ENCODE results near the gene APBB2. TPM values are rescaled to one million over a fixed set of nuclear protein-coding genes. Genes with fewer than 3 reads are reported as not detected.

APBB2 gene
- total RNA-seq, 2 donors from 2014 or later, result 34.8 to 42.8 TPM

- no peaks in the 10 kb centered on the region for H3K27me3 ChIP-seq
- ATAC-seq (no peak), DNase-seq (no peak)
- no peaks in the 10 kb centered on the region for H3K4me1 ChIP-seq
- H3K36me3 ChIP-seq (replicated peaks in 1 of 2; ENCODE audit: insufficient read depth in 1 of 2, low read depth in 2 of 2), result no peaks in the 10 kb centered on the region
- intact Hi-C loops (cut with DNase I), result no loop called here
- no peak overlapping the region for H3K4me3 ChIP-seq
- no peaks in the 10 kb centered on the region for H3K9me3 ChIP-seq
- 90 to 94% methylated on average over 1 of the region's 1 CpG for WGBS, 2 donors
- TF ChIP-seq POLR2A (IDR thresholded peaks at IDR 0.05), result no peak
- TF ChIP-seq, protein P1, sequence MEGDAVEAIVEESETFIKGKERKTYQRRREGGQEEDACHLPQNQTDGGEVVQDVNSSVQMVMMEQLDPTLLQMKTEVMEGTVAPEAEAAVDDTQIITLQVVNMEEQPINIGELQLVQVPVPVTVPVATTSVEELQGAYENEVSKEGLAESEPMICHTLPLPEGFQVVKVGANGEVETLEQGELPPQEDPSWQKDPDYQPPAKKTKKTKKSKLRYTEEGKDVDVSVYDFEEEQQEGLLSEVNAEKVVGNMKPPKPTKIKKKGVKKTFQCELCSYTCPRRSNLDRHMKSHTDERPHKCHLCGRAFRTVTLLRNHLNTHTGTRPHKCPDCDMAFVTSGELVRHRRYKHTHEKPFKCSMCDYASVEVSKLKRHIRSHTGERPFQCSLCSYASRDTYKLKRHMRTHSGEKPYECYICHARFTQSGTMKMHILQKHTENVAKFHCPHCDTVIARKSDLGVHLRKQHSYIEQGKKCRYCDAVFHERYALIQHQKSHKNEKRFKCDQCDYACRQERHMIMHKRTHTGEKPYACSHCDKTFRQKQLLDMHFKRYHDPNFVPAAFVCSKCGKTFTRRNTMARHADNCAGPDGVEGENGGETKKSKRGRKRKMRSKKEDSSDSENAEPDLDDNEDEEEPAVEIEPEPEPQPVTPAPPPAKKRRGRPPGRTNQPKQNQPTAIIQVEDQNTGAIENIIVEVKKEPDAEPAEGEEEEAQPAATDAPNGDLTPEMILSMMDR (IDR thresholded peaks at IDR 0.05), result no peak
- no peak overlapping the region for H3K27ac ChIP-seq
Measured at GRCh38 chr4:41245983-41246382, 31.6 kb upstream of the APBB2 start.

DNA sequence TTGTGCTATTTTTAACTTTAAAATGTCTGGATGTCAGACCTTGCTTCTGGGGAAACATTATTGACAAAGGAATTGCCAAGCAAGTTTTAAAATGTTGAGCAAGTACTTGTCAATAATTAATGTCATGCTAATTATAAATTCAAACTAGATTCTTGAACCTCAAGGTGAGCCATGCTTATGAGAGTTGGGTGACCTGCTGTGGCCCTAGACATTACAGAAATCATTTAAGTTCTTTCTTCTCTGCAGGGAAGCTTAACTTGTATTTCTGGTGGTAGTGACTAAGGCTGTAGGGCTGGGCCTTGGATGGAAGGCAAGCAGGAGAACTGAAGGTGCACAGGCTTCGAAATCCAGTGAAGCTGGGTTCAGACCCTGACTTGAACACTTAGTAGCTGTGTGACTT, 27.6 kb upstream of the APBB2 start:
- H3K4me3 ChIP-seq, result no peak overlapping the region
- no peak for ATAC-seq
- H3K27me3 ChIP-seq, result no peaks in the 10 kb centered on the region
- no peaks in the 10 kb centered on the region for H3K9me3 ChIP-seq
- DNase-seq, result no peak
- H3K36me3 ChIP-seq (replicated peaks in 1 of 2; ENCODE audit: insufficient read depth in 1 of 2, low read depth in 2 of 2), result no peaks in the 10 kb centered on the region
- TF ChIP-seq, protein P1 (IDR thresholded peaks at IDR 0.05), result no peak
- TF ChIP-seq POLR2A (IDR thresholded peaks at IDR 0.05), result no peak
- H3K27ac ChIP-seq, result no peak overlapping the region
- H3K4me1 ChIP-seq, result no peaks in the 10 kb centered on the region
- intact Hi-C loops (cut with DNase I), result no loop called here
- WGBS, 2 donors, result 94 to 100% methylated on average over 1 of the region's 1 CpG

DNA sequence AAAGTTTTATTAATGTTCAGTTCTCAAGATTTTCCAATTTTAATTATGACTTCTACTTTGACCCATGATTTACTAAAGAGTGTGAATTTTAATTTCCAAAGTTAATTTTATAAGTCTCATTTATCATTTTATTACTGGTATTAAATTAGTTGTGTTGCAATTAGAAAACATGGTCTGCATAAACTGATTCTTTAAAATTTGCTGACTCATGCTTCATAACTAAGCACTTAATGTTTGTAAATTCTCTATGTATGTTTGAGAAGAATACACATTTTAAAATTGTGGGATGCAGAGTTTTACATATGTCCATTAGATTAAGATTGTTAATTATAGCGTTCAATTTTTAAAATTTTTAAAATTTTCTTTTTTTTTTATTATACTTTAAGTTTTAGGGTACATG, 22.2 kb upstream of the APBB2 start:
- Histone ChIP-seq H3K9me3 (no peaks in the 10 kb centered on the region), H3K27me3 (no peaks in the 10 kb centered on the region), H3K36me3 (replicated peaks in 1 of 2; ENCODE audit: insufficient read depth in 1 of 2, low read depth in 2 of 2) (no peaks in the 10 kb centered on the region), H3K4me3 (no peak overlapping the region), H3K27ac (no peak overlapping the region), H3K4me1 (no peaks in the 10 kb centered on the region)
- ATAC-seq (no peak), DNase-seq (no peak)
- no peak for TF ChIP-seq POLR2A (IDR thresholded peaks at IDR 0.05)
- TF ChIP-seq, protein P1 (IDR thresholded peaks at IDR 0.05), result no peak
- 71 to 83% methylated on average over 1 of the region's 1 CpG for WGBS, 2 donors
- intact Hi-C loops (cut with DNase I), result no loop called here

DNA sequence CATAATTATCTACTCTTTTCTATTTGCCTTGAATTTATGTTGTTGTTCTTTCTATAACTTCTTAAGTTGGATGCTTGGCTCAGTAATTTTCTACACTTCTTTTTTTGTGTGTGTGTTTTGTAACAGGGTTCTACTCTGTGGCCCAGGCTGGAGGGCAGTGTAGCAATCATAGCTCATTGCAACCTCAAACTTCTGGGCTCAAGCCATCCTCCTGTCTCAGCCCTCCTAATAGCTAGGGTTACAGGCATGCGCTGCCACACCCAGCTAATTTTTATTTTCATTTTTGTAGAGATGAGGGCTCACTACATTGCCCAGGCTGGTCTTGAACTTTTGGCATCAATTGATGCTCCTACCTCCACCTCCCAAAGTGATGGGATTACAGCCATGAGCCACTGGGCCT, 21.7 kb upstream of the APBB2 start:
- DNase-seq (no peak), ATAC-seq (no peak)
- H3K36me3 ChIP-seq (replicated peaks in 1 of 2; ENCODE audit: insufficient read depth in 1 of 2, low read depth in 2 of 2), result no peaks in the 10 kb centered on the region
- WGBS, 2 donors, result 87 to 100% methylated on average over 1 of the region's 1 CpG
- H3K27ac ChIP-seq, result no peak overlapping the region
- TF ChIP-seq, protein P1 (IDR thresholded peaks at IDR 0.05), result no peak
- no peak for TF ChIP-seq POLR2A (IDR thresholded peaks at IDR 0.05)
- no peak overlapping the region for H3K4me3 ChIP-seq
- no peaks in the 10 kb centered on the region for H3K27me3 ChIP-seq
- intact Hi-C loops (cut with DNase I), result no loop called here
- no peaks in the 10 kb centered on the region for H3K9me3 ChIP-seq
- no peaks in the 10 kb centered on the region for H3K4me1 ChIP-seq

GRCh38 chr4:41232856-41233255, 18.5 kb upstream of the APBB2 start:
- DNase-seq (no peak), ATAC-seq (no peak)
- no peak overlapping the region for H3K27ac ChIP-seq
- H3K4me1 ChIP-seq, result no peaks in the 10 kb centered on the region
- H3K9me3 ChIP-seq, result no peaks in the 10 kb centered on the region
- no peaks in the 10 kb centered on the region for H3K36me3 ChIP-seq (replicated peaks in 1 of 2; ENCODE audit: insufficient read depth in 1 of 2, low read depth in 2 of 2)
- intact Hi-C loops (cut with DNase I), result no loop called here
- no peaks in the 10 kb centered on the region for H3K27me3 ChIP-seq
- no peak overlapping the region for H3K4me3 ChIP-seq
- TF ChIP-seq, protein P1 (IDR thresholded peaks at IDR 0.05), result no peak
- no peak for TF ChIP-seq POLR2A (IDR thresholded peaks at IDR 0.05)
- 62 to 69% methylated on average over 3 of the region's 3 CpGs for WGBS, 2 donors
